ENCODE data around the gene LPIN1.

The LPIN1 gene

GRCh38 chr2:11753452-11753885, 7.0 kb downstream of the LPIN1 start:
- no peak overlapping the region for H3K23ac ChIP-seq (ENCODE audit: low read length in 2 of 2)
- no peak overlapping the region for H4K8ac ChIP-seq (ENCODE audit: low read length)
- no peak overlapping the region for H3K4ac ChIP-seq (ENCODE audit: low read depth in 1 of 2, low read length in 2 of 2)
- no peaks in the 10 kb centered on the region for H3K36me3 ChIP-seq (ENCODE audit: control insufficient read depth in 1 of 2, insufficient read depth in 2 of 2, low read depth in 1 of 2, low read length in 2 of 2)
- H3K9ac ChIP-seq (ENCODE audit: low read length), result no peak overlapping the region
- no peak overlapping the region for H2BK15ac ChIP-seq (ENCODE audit: low read depth, poor library complexity, severe bottlenecking)
- peak; percentile 22 for DNase-seq
- H2AK5ac ChIP-seq (ENCODE audit: low read length, severe bottlenecking), result no peak overlapping the region
- peak overlapping the region in 1 of 2 experiments; percentile 83 for H3K18ac ChIP-seq (ENCODE audit: low read depth in 1 of 2, low read length in 2 of 2)
- H3K4me1 ChIP-seq (ENCODE audit: control insufficient read depth, insufficient read depth, low read depth, low read length), result peaks cover 17% of the 10 kb centered on the region
- H2BK120ac ChIP-seq (ENCODE audit: low read depth, low read length), result no peak overlapping the region
- H3K4me3 ChIP-seq (ENCODE audit: insufficient read depth in 1 of 2, low read depth in 1 of 2, low read length in 2 of 2), result peak overlapping the region in 1 of 2 experiments; percentile 32
- no peak overlapping the region for H3K14ac ChIP-seq (ENCODE audit: low read length in 2 of 2)
- no peak overlapping the region for H4K91ac ChIP-seq (ENCODE audit: low read length)
- no peak overlapping the region for H2AFZ ChIP-seq (ENCODE audit: low read depth, low read length)
- H2BK5ac ChIP-seq (ENCODE audit: low read depth, low read length, poor library complexity, severe bottlenecking), result no peak overlapping the region
- H3K27me3 ChIP-seq (ENCODE audit: control insufficient read depth in 1 of 2, insufficient read depth in 1 of 2, low read length in 2 of 2), result no peaks in the 10 kb centered on the region
- H3K27ac ChIP-seq (ENCODE audit: low read length, poor library complexity, severe bottlenecking), result no peak overlapping the region
- no peaks in the 10 kb centered on the region for H3K9me3 ChIP-seq (ENCODE audit: control insufficient read depth, low read length)
- WGBS, result 44% methylated on average over 2 of the region's 5 CpGs
- H3K79me1 ChIP-seq (replicated peaks; ENCODE audit: low read length, poor library complexity, severe bottlenecking), result peaks cover 43% of the 10 kb centered on the region
- peak overlapping the region; percentile 24 to 49 for H2BK12ac ChIP-seq (ENCODE audit: low read length in 2 of 2)
- H3K4me2 ChIP-seq (ENCODE audit: low read length, poor library complexity, severe bottlenecking), result no peak overlapping the region

GRCh38 chr2:11753886-11754699, 7.7 kb downstream of the LPIN1 start:
- H3K79me1 ChIP-seq (replicated peaks; ENCODE audit: low read length, poor library complexity, severe bottlenecking), result peaks cover 41% of the 10 kb centered on the region
- peak overlapping the region in 1 of 2 experiments; percentile 59 for H2BK12ac ChIP-seq (ENCODE audit: low read length in 2 of 2)
- no peaks in the 10 kb centered on the region for H3K27me3 ChIP-seq (ENCODE audit: control insufficient read depth in 1 of 2, insufficient read depth in 1 of 2, low read length in 2 of 2)
- H2BK120ac ChIP-seq (ENCODE audit: low read depth, low read length), result no peak overlapping the region
- H4K8ac ChIP-seq (ENCODE audit: low read length), result no peak overlapping the region
- H3K9me3 ChIP-seq (ENCODE audit: control insufficient read depth, low read length), result no peaks in the 10 kb centered on the region
- no peak overlapping the region for H3K23ac ChIP-seq (ENCODE audit: low read length in 2 of 2)
- 36% methylated on average over 15 of the region's 15 CpGs for WGBS
- H4K91ac ChIP-seq (ENCODE audit: low read length), result no peak overlapping the region
- H2AFZ ChIP-seq (ENCODE audit: low read depth, low read length), result no peak overlapping the region
- H2BK5ac ChIP-seq (ENCODE audit: low read depth, low read length, poor library complexity, severe bottlenecking), result no peak overlapping the region
- H3K4me3 ChIP-seq (ENCODE audit: insufficient read depth in 1 of 2, low read depth in 1 of 2, low read length in 2 of 2), result peak overlapping the region in 1 of 2 experiments; percentile 32
- no peak overlapping the region for H3K9ac ChIP-seq (ENCODE audit: low read length)
- no peak overlapping the region for H2AK5ac ChIP-seq (ENCODE audit: low read length, severe bottlenecking)
- H3K27ac ChIP-seq (ENCODE audit: low read length, poor library complexity, severe bottlenecking), result no peak overlapping the region
- no peaks in the 10 kb centered on the region for H3K36me3 ChIP-seq (ENCODE audit: control insufficient read depth in 1 of 2, insufficient read depth in 2 of 2, low read depth in 1 of 2, low read length in 2 of 2)
- no peak overlapping the region for H3K14ac ChIP-seq (ENCODE audit: low read length in 2 of 2)
- H3K4ac ChIP-seq (ENCODE audit: low read depth in 1 of 2, low read length in 2 of 2), result no peak overlapping the region
- peak; percentile 62 for DNase-seq
- no peak overlapping the region for H3K4me2 ChIP-seq (ENCODE audit: low read length, poor library complexity, severe bottlenecking)
- H2BK15ac ChIP-seq (ENCODE audit: low read depth, poor library complexity, severe bottlenecking), result no peak overlapping the region
- peaks cover 17% of the 10 kb centered on the region for H3K4me1 ChIP-seq (ENCODE audit: control insufficient read depth, insufficient read depth, low read depth, low read length)
- peak overlapping the region in 1 of 2 experiments; percentile 84 for H3K18ac ChIP-seq (ENCODE audit: low read depth in 1 of 2, low read length in 2 of 2)

- Histone ChIP-seq H3K36me3 (ENCODE audit: control insufficient read depth in 1 of 2, insufficient read depth in 2 of 2, low read depth in 1 of 2, low read length in 2 of 2) (no peaks in the 10 kb centered on the region), H3K14ac (ENCODE audit: low read length in 2 of 2) (no peak overlapping the region), H3K9ac (ENCODE audit: low read length) (no peak overlapping the region), H2BK15ac (ENCODE audit: low read depth, poor library complexity, severe bottlenecking) (no peak overlapping the region), H2BK120ac (ENCODE audit: low read depth, low read length) (no peak overlapping the region), H4K8ac (ENCODE audit: low read length) (no peak overlapping the region), H3K4me3 (ENCODE audit: insufficient read depth in 1 of 2, low read depth in 1 of 2, low read length in 2 of 2) (no peak overlapping the region), H3K18ac (ENCODE audit: low read depth in 1 of 2, low read length in 2 of 2) (no peak overlapping the region), H2BK12ac (ENCODE audit: low read length in 2 of 2) (peak overlapping the region in 1 of 2 experiments; percentile 7), H3K79me1 (replicated peaks; ENCODE audit: low read length, poor library complexity, severe bottlenecking) (peaks cover 35% of the 10 kb centered on the region), H3K4ac (ENCODE audit: low read depth in 1 of 2, low read length in 2 of 2) (no peak overlapping the region), H3K27ac (ENCODE audit: low read length, poor library complexity, severe bottlenecking) (no peak overlapping the region), H3K4me2 (ENCODE audit: low read length, poor library complexity, severe bottlenecking) (no peak overlapping the region), H2BK5ac (ENCODE audit: low read depth, low read length, poor library complexity, severe bottlenecking) (no peak overlapping the region), H4K91ac (ENCODE audit: low read length) (no peak overlapping the region), H3K27me3 (ENCODE audit: control insufficient read depth in 1 of 2, insufficient read depth in 1 of 2, low read length in 2 of 2) (no peaks in the 10 kb centered on the region), H3K9me3 (ENCODE audit: control insufficient read depth, low read length) (no peaks in the 10 kb centered on the region), H2AK5ac (ENCODE audit: low read length, severe bottlenecking) (no peak overlapping the region), H2AFZ (ENCODE audit: low read depth, low read length) (no peak overlapping the region), H3K23ac (ENCODE audit: low read length in 2 of 2) (no peak overlapping the region), H3K4me1 (ENCODE audit: control insufficient read depth, insufficient read depth, low read depth, low read length) (peaks cover 14% of the 10 kb centered on the region)
- DNase-seq, result no peak
- WGBS, result 89% methylated on average over 1 of the region's 2 CpGs
These were observed 8.2 kb downstream of the LPIN1 start for GRCh38 chr2:11754700-11755015.

GRCh38 chr2:11757101-11757500, 10.7 kb downstream of the LPIN1 start:
- Histone ChIP-seq H3K4ac (ENCODE audit: low read depth in 1 of 2, low read length in 2 of 2) (no peak overlapping the region), H3K27ac (ENCODE audit: low read length, poor library complexity, severe bottlenecking) (no peak overlapping the region), H3K79me1 (replicated peaks; ENCODE audit: low read length, poor library complexity, severe bottlenecking) (peaks cover 36% of the 10 kb centered on the region), H3K4me1 (ENCODE audit: control insufficient read depth, insufficient read depth, low read depth, low read length) (peaks cover 11% of the 10 kb centered on the region), H3K9me3 (ENCODE audit: control insufficient read depth, low read length) (no peaks in the 10 kb centered on the region), H3K9ac (ENCODE audit: low read length) (no peak overlapping the region), H2BK12ac (ENCODE audit: low read length in 2 of 2) (no peak overlapping the region), H3K4me3 (ENCODE audit: insufficient read depth in 1 of 2, low read depth in 1 of 2, low read length in 2 of 2) (no peak overlapping the region), H3K18ac (ENCODE audit: low read depth in 1 of 2, low read length in 2 of 2) (no peak overlapping the region), H3K14ac (ENCODE audit: low read length in 2 of 2) (no peak overlapping the region), H3K27me3 (ENCODE audit: control insufficient read depth in 1 of 2, insufficient read depth in 1 of 2, low read length in 2 of 2) (no peaks in the 10 kb centered on the region), H3K23ac (ENCODE audit: low read length in 2 of 2) (no peak overlapping the region), H4K8ac (ENCODE audit: low read length) (no peak overlapping the region), H2BK5ac (ENCODE audit: low read depth, low read length, poor library complexity, severe bottlenecking) (no peak overlapping the region), H2BK15ac (ENCODE audit: low read depth, poor library complexity, severe bottlenecking) (no peak overlapping the region), H4K91ac (ENCODE audit: low read length) (no peak overlapping the region), H3K4me2 (ENCODE audit: low read length, poor library complexity, severe bottlenecking) (no peak overlapping the region), H2AK5ac (ENCODE audit: low read length, severe bottlenecking) (no peak overlapping the region), H3K36me3 (ENCODE audit: control insufficient read depth in 1 of 2, insufficient read depth in 2 of 2, low read depth in 1 of 2, low read length in 2 of 2) (peaks cover 3 to 16% of the 10 kb centered on the region in 2 experiments), H2BK120ac (ENCODE audit: low read depth, low read length) (no peak overlapping the region), H2AFZ (ENCODE audit: low read depth, low read length) (no peak overlapping the region)
- DNase-seq, result no peak
- WGBS, result 53% methylated on average over 3 of the region's 4 CpGs

Measured in mesenchymal stem cell (in vitro differentiated cells and primary cell).